Measurements from ENCODE around the gene PODXL2.

Gene PODXL2

DNA sequence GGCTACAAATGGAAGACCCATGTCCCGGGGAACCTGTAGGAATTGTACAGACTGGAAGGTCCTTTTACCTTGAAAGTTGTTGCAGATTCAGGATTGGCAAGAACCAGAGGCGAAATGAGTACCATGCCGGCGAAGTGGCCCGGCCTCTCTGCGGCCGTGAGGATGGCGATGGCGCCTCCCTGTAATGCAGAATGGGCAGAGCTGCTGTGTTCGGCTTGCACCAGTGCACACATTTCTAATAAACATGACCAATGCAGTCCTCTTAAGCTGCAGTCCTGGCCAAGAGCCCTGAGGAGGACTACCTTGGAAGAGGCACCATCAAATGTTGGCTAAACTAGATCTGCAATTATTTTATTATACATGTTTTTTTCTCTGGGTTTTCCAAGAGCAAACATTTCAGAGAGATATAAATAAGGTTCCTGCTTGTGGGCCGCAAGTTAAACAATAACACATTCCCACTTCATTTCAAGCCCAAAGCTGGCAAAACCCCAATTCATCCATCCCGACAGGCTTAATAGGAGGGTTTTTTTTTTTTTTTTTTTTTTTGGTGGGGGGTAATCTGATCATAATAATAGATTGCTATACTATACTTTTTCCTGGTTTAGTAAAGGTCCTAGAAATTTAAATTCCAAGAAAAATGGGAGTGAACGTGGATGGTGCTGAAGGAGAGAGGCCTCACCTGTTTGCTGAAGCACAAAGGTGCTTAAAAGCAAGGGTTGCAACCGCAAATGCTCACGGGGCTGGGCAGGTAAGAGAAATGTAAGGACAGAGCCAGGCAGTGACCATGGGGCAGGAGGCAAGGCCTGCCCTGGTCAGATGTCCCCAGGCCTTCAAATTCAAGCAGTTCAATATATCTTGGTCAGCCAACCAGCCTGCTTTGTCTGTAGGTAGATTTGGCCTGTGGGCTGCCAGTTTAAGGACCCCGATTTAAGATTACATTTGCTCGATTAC lies 92.3 kb downstream of the PODXL2 start:
- DNase-seq (ENCODE audit: low read depth in 2 of 2) = no peak

DNA sequence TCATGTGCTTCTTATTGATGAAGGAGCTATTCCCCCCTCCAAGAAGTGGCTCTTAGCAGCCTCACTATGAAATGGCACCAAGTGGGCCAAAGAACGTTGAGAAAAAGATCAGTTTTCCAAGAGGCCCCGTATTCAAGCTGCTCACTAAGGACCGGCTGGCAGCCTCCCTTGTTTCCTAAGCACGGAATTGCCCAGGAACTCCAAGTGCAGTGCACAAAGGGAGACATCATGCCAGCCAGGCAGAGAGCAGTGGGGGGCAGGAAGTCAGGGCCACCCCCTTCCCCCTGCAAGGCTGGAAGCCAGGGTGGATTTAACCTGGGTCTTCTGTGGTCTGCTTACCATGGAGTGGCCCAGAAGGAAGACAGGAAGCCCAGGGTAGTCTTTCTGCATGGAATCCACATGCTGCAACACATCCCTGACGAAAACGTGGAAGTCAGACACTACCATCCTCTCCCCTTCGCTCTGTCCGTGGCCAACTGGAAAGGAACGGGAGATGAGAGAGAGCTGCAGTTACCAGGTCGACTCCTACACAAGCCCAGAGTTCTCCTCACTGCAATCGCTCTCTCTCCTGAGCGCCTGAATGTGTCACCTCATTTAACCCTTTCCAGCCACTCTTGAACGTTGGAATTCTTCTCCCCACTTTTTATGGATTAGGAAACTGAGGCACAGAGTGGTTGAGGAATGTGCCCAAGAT lies 93.3 kb downstream of the PODXL2 start:
- no peak for DNase-seq (ENCODE audit: low read depth in 2 of 2)

All from fibroblast of skin of left biceps (primary cell).